Activated CD4-positive, alpha-beta T cell treated with anti-CD3 and anti-CD28 coated beads, Interleukin-2, amount 50 U/mL, for 24 hours (primary cell): ENCODE measurements around the gene METTL24.
"Not testable (repeated sequence)": the region's sequence is repeated elsewhere in the genome, so short reads cannot be mapped to it uniquely, and the experiment has no call there.

Experiments
- DNase-seq, 2 donors: peaks; one replicate each; pipeline ENCODE4 v3.0.0-alpha.2; 2020; ENCODE audit warnings: low read depth in 1 of 2, low spot score in 1 of 2

The METTL24 gene

GRCh38 chr6:110363748-110364147, 5.6 kb upstream of the METTL24 start:
- DNase-seq: no peak

- no peak for DNase-seq
Observed at GRCh38 chr6:110360676-110361075, 2.5 kb upstream of the METTL24 start.

- no peak for DNase-seq
Observed at GRCh38 chr6:110359556-110359955, 1.4 kb upstream of the METTL24 start.

DNA sequence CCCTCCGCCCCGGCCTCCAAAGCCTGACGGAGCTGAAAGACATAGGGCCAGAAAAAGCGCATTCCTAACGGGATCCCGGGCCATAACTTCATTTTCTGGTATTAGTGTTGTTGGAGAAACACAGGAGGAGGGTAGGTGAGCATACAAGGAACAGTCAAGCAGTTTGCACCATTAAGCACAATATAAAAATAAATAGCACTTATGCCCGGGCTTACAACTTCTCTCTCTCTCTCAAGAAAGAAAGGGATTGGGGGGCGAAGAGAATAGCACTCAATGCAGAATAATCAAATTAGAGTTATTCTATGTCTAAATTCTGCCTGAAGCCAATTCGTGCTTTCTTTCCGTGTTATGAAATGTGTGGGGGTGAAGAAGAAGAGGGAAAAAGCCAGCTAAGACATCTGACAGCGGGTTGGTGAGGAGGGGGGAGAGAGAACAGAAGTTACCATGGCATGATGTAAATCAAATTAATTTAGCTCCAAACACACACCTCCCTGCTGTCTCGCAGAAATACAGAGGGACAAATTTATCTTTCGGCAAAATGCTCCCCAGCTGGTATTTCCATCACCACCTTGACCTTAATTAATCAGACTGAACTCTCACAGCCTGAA, 508 bp upstream of the METTL24 start:
- DNase-seq: no peak

DNA sequence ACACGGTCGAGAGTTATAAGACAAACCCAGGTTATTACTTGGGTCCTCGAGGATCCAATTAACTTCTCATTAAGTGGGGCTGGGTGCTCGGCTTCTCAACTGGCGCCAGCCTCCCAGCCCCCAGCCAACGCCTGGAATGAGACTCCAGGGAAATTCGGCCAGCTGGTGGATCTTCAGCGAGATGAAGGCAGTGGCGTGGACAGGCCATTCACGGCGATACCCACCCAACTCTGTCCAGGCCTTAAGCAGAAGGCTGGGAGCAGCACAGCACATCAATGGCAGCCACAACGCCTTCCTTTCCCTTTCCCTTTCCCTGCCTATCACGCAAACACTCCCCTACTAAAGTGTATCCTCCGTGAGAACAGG, 868 bp downstream of the METTL24 start:
- no peak for DNase-seq

- no peak for DNase-seq
Observed at GRCh38 chr6:110356778-110357177, 1.4 kb downstream of the METTL24 start.

DNA sequence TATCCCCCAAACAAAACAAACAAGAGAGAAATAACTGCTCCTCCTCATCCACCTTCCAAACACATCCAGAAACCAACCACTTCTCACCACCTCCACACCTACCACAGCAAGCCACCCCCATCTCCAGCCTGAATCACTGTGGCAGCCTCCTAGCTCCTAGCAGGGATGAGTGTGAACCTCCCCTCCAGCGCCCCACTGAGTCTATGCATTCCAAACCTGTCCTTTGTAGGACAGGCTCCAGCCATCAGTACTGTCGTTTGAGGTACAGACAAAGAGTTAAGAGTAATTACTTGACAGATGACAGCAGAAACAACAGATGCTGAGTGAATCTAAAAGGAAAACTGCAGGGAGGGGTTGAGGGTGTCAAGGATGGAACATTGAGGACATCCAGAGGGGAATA, 2.4 kb downstream of the METTL24 start:
- no peak for DNase-seq

GRCh38 chr6:110355022-110355421, 3.1 kb downstream of the METTL24 start:
- DNase-seq: no peak

- no peak for DNase-seq
Observed at GRCh38 chr6:110354153-110354552, 4.0 kb downstream of the METTL24 start.

GRCh38 chr6:110353457-110354001, 4.6 kb downstream of the METTL24 start:
- DNase-seq: no peak

GRCh38 chr6:110352563-110353262, 5.4 kb downstream of the METTL24 start:
- no peak for DNase-seq

DNA sequence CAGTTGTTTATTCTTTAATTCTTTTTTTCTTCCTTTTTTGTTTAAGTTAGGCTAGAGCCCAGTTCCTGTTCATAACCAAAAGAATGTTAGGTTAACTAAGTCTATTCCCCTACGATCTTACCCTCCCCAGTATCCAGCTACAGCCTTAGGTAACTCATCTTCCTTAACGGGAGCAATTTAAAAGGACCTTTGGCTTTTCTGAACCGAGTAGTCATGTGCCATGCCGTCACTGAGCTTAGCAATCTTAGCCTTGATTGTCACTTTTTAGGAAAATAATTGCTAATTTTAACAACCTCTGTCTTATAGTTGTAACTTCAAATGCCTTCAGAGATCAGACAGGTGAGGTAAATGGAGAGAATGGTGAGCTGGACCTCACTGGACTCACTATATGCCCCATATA, 6.2 kb downstream of the METTL24 start:
- DNase-seq: no peak

DNA sequence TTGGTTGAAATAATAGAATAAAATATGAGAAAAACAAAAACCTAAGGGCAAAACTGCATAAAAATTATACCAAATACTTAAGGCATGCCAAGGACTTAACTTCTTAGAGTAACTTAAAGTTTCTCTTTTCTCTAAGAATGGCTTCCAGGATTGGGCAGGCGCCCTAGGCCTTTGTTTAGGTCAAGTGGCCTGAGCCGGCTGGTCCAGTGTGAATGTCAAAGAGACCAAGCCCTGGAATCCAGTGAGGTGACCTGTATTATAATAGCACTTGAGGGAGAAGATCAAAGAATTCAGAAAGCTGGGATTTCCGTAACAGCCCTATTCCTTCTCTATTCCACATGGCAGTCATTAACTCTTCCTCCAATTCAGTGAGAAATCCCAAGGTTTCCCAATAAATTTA, 6.6 kb downstream of the METTL24 start:
- DNase-seq: no peak

DNA sequence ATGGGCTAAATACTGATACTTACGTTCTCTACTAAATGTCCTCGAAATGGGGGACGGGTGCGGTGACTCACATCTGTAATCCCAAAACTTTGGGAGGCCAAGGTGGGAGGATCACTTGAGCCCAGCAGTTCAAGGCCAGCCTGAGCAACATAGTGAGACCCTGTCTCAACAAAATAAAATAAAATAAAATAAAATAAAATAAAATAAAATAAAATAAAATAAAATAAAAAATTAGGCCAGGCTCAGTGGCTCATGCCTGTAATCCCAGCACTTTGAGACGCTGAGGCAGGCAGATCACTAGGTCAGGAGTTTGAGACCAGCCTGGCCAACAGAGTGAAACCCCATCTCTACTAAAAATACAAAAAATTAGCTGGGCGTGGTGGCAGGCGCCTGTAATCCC, 7.6 kb downstream of the METTL24 start:
- not testable (repeated sequence) for DNase-seq

- no peak for DNase-seq
Observed at GRCh38 chr6:110348961-110349690, 9.0 kb downstream of the METTL24 start.

GRCh38 chr6:110345025-110345424, 13.1 kb downstream of the METTL24 start:
- DNase-seq: no peak

DNA sequence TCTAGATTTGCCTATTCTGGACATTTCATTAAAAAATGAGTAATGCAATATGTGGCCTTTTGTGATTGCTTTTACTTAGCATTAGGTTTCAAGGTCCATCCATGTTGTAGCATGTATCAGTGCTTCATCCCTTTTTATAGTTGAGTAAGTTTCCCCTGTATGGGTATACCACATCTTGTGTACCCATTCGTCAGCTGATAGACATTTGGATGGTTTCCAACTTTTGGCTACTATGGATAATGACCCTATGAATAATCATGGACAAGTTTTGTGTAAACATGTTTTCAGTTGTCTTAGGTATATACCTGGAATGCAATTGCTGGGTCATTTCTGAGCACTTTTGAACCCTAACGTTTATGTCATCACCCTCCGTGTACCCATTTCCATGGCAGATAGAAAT, 15.4 kb downstream of the METTL24 start:
- no peak for DNase-seq

DNA sequence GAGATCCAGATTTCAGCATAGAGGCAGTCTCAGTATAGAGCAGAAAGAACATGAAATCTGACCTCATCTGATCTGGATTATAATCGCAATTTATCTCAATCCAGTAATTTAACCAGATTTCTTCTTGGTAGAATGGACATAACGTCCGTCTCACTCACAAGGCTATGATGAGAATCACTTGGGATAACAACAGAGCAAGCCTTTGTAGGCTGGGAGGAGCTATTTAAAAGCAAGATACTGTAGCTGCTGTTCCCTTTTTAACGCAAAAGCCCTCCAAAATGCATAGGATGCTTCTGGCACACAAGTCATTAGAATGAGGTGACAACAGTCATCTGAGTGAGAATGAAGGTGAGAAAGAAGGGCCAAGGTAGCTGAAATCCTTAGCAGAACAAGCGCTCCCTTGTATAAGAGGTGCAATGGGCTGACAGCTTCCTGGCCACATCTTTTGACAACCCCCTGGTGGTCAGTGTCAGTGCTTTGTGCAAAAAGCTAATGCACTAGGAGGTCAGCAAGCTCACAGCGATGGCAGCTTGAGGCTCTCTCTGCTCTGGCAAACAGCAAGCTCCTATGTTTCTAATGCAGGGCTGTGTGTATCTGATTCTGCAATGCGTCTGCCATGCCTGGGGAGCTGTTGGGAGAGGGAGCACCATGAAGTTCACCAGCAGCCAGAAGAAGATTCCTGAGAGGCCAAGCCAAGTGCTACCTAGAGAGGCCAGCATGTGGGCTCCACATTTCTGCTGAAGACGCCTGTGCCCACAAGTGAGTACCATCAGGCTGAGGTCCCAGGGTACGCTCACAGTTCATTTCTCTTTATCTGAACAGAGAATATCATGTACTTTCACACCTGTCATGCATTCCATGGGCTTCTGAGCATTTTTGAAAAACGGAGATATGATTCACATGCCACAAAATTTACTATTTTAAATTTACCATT, 16.2 kb downstream of the METTL24 start:
- DNase-seq: no peak

DNA sequence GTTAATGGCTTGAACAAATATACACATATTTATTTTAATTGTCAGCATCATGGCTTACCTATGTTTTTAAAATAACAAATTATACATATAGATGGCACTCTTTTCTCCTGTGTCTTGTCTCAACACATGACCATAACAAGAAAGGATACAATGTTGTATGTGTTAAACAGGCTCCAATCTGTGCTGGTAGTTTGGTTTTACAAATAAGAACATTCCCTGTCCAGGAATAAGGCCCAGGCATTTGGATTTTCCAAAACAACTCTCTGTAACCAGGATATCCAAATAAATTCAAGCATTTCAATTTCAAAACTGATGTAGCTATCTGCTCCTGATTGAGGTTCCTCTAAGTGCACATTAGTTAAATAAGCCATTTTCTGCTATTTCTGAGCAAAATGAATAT, 17.1 kb downstream of the METTL24 start:
- DNase-seq: no peak

DNA sequence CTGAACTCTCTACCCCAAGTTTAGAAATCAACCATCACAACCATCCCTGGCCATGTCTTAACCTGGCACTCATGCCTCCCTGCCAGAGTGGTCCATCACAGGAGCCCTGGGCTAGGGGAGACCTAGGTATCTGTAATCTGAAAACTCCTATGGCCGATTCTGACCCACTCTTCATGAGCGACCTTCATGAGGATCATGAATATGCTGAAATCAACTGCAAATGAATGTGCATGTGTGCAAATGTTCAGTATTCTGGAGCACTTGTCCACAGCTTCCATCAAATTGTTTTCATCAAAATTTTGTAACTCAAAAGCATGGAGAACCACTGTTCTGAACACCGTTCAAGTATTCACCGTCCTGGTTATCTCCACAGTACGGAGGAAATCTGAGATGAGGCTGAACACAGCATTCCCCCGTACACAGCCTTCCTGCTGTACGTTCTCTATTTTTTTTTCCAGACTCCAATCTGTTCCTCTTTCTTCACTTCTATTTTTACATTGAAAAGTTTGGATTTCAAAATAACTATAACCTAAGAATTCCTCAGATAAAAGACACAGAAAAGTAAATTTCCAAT, 17.7 kb downstream of the METTL24 start:
- no peak for DNase-seq
